NCI-H1694 treated with DMSO at 0.1 percent for 48 hours (cell line): ENCODE data around the gene PPIF.

Source experiments
- DNase-seq: peaks from one replicate; lab custom pipeline; 2025; lab: John Stamatoyannopoulos, UW

PPIF gene

DNA sequence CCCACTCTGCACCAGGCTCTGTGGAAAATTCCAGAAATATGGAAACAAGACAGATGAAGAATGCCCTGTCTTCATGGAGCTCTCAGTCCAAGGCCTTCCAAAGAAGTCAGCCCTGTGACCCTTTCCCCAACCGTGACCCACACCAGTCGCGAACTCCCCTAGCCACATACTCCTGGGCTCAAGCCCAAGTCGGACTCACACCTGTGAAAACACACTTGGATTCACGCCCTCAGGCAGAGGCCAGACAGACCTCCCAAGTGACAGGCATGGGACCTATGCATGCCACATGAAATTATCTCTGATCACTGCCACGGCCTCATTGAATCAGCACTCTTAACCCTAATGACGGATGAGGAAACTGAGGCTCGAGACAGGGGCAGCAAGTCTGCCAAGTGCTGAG is 55.7 kb downstream of the PPIF start:
- no peak for DNase-seq

DNA sequence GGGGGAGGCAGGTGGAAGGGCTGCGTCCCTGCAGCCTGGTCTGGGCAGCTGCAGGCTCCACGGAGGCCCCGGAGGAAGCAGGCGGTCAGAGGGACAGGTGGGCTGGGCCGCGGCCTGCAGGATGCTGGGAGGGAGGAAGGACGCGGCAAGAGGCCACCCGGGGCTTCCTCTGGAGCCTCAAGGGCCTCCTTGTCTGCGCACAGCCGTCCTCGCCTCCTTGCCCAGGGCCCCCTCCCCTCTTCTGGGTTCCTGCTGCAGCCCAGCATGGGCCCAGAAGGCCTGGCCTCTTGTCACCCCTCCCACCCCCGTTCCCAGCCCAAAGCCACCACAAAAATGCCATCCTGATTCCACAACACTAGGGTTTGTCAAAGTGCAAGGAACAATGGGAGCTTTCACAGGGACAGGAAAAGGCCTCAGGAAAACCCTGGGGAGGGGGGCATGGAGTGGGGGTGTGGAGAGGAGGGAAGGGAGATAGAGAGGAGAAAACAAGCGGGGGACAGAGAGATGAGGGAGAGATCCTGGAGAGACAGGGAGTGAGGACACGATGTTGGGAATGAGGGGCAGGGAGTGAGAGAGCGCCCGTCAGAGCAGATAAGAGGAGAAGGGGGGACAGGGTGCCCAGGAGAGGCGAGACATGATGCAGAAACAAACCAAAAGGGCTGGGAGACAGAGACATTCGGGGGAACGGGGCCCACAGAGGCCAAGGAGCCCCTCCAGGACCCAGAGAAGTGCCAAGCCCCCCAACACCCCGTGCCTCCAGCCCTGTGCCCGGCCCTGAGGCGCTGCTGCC is 56.4 kb downstream of the PPIF start:
- no peak for DNase-seq

DNA sequence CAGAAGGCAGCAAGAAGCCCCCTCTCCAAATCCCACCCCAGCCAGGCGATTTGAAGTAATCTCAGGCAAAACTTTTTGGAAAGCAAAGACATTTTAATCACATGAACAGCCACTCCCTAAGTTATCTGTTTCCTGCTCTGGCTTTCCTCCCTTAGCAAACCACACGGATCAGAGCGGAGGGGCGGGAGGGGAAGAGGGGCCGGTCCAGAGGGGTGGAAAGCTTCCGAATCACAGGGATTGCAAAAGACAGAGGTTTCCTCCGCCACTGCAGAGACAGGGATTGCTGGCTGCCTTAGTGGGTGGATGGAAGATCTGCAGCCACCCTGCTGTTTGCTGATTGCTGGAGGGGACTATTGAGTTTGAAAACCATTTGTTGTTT is 57.0 kb downstream of the PPIF start:
- no peak for DNase-seq

DNA sequence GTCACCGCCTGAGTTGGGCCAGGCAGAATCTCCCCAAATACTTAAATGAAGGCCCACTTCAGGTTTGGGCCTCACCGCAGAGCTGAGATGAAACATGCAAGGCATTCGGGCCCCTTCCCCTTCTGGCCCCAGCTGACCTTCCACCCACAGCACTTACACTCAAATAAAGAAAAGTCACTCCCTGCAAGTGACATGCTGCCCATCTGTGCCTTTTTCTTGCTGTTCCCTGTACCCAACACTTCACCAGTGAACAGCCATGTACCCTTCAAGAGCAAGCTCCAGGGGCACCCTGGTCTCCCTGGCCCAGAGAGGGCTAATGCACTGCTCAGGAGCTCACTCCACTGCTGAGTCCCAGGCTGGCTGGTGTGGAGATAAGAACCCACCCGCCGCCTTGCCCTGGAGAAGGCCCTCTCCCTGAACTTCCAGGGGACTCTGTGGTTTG is 57.4 kb downstream of the PPIF start:
- DNase-seq: no peak
